ENCODE results near the gene LRRC8E.
"Not testable (repeated sequence)": the region's sequence is repeated elsewhere in the genome, so short reads cannot be mapped to it uniquely, and the experiment has no call there.

Gene LRRC8E

DNA sequence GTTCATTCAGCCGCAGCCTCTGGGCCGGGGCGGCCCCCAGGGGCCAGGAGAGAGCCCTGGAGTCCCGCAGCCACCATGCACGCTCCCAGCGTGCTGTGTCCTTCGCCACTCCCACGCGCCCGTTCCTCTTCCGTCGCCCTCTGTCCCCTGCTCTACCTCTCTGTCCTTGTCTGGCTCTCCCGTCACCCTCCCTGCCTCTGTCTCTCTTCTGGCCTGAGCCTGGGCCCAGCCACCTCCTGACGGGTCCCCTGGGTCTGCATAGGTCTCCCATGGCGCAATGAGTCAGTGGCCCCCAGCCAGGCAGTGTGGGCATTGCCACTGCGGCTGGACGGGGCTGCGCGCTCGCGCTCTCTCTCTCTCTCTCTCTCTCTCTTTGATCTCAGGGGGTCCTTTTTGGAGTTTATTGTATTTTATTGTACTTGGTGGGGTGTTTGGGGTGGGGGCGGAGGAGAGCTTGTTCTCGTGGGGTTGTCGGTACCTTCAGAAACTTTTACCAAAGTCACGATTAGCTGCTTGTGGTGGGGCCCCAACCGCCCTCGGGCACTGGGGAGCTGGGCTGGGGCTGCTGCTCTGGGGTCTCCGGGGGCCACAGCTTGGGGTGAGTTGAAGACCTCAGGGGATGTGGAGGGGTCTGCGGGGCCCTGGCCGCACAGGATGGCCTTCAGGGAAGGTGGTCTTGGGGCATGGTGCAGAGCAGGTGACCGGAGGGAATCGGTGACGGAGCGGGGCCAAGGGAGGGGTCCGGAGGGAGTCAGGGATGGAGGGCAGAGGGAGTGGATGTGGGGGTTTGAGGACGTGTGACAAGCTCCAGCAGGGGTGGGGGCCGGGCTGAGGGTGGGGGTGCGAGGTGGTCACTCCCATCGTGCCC, 24.6 kb downstream of the LRRC8E start:
- no peaks in the 10 kb centered on the region for H3K9me3 ChIP-seq (ENCODE audit: control insufficient read depth, low read length)
- 94 to 97% methylated on average over 15 to 30 of the region's 39 CpGs for WGBS, 2 experiments (ENCODE audit: insufficient coverage in 2 of 2)
- H3K4me1 ChIP-seq (ENCODE audit: control insufficient read depth, insufficient read depth, low read length, poor library complexity, severe bottlenecking): peaks cover 8% of the 10 kb centered on the region
- H3K4me3 ChIP-seq (ENCODE audit: extremely low read depth, insufficient read depth, low read length, poor library complexity, severe bottlenecking): no peak overlapping the region
- no peak overlapping the region for H3K27ac ChIP-seq (ENCODE audit: low read depth, low read length, severe bottlenecking)
- H3K36me3 ChIP-seq (ENCODE audit: control insufficient read depth, insufficient read depth, low read length): peaks cover 37% of the 10 kb centered on the region

DNA sequence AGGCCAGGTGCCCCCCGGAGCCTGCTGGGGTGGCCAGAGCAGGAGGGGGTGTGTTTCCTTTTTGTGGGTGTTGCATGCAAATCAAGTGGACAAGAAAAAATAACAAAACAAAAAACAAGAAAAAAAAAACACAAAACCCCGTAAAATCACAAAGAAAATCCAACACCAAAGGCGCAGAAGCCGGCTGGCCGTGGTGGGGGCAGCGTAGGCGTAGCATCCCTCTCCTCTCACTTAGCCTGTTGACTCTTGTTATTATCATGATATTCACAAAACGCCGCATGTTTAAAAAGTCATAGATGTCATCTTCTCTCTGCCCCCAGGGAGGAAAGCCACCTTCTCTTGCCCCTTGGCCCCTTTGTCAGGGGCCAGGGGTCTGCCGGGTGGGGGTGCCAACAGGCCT, 25.3 kb downstream of the LRRC8E start:
- Histone ChIP-seq H3K4me3 (ENCODE audit: extremely low read depth, insufficient read depth, low read length, poor library complexity, severe bottlenecking) (no peak overlapping the region), H3K9me3 (ENCODE audit: control insufficient read depth, low read length) (no peaks in the 10 kb centered on the region), H3K36me3 (ENCODE audit: control insufficient read depth, insufficient read depth, low read length) (peaks cover 37% of the 10 kb centered on the region), H3K4me1 (ENCODE audit: control insufficient read depth, insufficient read depth, low read length, poor library complexity, severe bottlenecking) (peaks cover 8% of the 10 kb centered on the region), H3K27ac (ENCODE audit: low read depth, low read length, severe bottlenecking) (no peak overlapping the region)
- 96 to 97% methylated on average over 4 to 8 of the region's 10 CpGs for WGBS, 2 experiments (ENCODE audit: insufficient coverage in 2 of 2)

DNA sequence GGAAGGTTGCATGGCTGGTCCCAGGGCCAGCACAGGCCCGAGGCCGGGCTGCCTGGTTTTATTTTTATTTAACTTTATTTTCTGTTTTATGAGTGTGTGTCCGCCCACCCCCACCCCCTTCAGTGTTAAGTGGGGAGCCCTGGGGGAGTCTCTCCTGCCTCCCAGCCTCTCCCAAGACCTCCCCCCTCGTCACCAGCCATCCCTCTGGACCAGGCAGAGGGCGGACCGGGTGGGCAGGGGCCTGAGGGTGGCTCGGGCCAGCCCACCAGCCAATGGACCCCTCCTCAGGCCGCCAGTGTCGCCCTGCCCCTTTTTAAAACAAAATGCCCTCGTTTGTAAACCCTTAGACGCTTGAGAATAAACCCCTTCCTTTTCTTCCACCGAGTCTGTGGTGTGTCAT, 25.8 kb downstream of the LRRC8E start:
- H3K4me3 ChIP-seq (ENCODE audit: extremely low read depth, insufficient read depth, low read length, poor library complexity, severe bottlenecking): no peak overlapping the region
- H3K36me3 ChIP-seq (ENCODE audit: control insufficient read depth, insufficient read depth, low read length): peaks cover 37% of the 10 kb centered on the region
- H3K27ac ChIP-seq (ENCODE audit: low read depth, low read length, severe bottlenecking): no peak overlapping the region
- no peaks in the 10 kb centered on the region for H3K9me3 ChIP-seq (ENCODE audit: control insufficient read depth, low read length)
- 86 to 97% methylated on average over 5 to 7 of the region's 12 CpGs for whole genome bisulfite sequencing, 2 experiments (ENCODE audit: insufficient coverage in 2 of 2)
- peaks cover 8% of the 10 kb centered on the region for H3K4me1 ChIP-seq (ENCODE audit: control insufficient read depth, insufficient read depth, low read length, poor library complexity, severe bottlenecking)

DNA sequence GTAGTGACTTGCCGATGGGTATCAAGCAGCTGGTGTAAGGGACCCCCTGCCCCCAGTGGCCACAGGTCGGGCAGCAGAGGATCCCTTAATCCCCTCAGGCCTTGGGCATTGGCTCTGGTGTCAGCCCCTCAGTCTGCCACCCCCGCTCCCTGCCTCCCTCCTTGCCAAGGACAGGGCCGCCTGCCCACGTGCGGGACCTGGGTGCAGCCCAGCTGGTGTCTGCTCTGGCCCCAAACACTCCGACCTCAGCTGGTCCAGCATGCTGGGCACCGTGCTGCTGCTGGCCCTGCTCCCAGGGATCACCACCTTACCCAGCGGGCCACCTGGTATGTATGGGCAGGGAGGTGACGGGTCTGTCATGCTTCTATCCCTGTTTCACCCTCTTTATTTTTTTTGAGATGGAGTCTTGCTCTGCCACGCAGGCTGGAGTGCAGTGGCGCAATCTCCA, 26.3 kb downstream of the LRRC8E start, which contains the start of gene TGFBR3L:
Gene TGFBR3L (plus strand): TSS at position 233 of the 448 bp plus-strand sequence.
- Histone ChIP-seq H3K36me3 (ENCODE audit: control insufficient read depth, insufficient read depth, low read length) (peaks cover 37% of the 10 kb centered on the region), H3K4me3 (ENCODE audit: extremely low read depth, insufficient read depth, low read length, poor library complexity, severe bottlenecking) (peak within 1 kb of the TSS; percentile 39), H3K9me3 (ENCODE audit: control insufficient read depth, low read length) (no peaks in the 10 kb centered on the region), H3K27ac (ENCODE audit: low read depth, low read length, severe bottlenecking) (no peak within 1 kb of the TSS), H3K4me1 (ENCODE audit: control insufficient read depth, insufficient read depth, low read length, poor library complexity, severe bottlenecking) (peaks cover 8% of the 10 kb centered on the region)
- WGBS, 2 experiments (ENCODE audit: insufficient coverage in 2 of 2): 88 to 98% methylated on average over 8 to 12 of the region's 12 CpGs

DNA sequence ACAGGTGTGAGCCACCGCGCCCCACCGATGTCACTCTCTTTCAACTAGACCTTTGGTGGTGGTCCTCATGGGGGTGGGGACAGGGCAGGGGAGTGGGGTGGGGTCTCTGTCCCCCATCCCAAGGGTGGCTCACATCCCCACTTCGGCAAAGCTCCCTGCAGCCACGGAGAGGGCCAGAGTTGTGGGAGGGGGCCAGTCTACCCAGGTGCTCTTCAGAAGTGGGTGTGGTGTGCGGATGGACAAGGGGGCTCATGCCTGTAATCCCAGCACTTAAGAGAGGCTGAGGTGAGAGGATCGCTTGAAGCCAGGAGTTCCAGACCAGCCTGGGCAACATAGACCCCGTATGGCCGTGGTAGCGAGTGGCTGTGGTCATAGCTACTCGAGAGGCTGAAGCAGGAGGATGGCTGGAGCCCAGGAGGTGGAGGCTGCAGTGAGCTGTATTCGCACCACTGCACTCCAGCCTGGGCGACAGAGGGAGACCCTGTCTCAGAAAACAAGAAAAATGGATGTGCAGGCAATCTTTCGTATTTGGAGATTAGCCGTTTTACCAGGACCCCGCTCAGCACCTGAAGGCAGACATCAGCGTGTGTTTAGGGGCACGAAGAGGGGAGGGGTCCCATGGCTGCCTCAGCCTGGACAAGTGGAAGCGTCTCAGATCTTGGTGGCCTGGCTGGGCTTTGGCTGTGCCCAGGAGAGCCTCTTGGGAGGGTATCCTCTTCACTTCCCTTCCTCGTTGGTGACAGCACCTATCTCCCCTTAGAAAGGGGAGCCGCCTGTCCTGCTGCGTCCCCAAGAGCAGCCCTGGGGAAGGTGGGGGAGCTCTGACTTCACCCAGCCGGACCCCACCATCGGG, 27.2 kb downstream of the LRRC8E start:
- Histone ChIP-seq H3K36me3 (ENCODE audit: control insufficient read depth, insufficient read depth, low read length) (peaks cover 29% of the 10 kb centered on the region), H3K4me3 (ENCODE audit: extremely low read depth, insufficient read depth, low read length, poor library complexity, severe bottlenecking) (peak overlapping the region; percentile 39), H3K4me1 (ENCODE audit: control insufficient read depth, insufficient read depth, low read length, poor library complexity, severe bottlenecking) (peaks cover 8% of the 10 kb centered on the region), H3K27ac (ENCODE audit: low read depth, low read length, severe bottlenecking) (no peak overlapping the region), H3K9me3 (ENCODE audit: control insufficient read depth, low read length) (no peaks in the 10 kb centered on the region)
- WGBS, 2 experiments (ENCODE audit: insufficient coverage in 2 of 2): 75 to 76% methylated on average over 18 to 19 of the region's 24 CpGs

DNA sequence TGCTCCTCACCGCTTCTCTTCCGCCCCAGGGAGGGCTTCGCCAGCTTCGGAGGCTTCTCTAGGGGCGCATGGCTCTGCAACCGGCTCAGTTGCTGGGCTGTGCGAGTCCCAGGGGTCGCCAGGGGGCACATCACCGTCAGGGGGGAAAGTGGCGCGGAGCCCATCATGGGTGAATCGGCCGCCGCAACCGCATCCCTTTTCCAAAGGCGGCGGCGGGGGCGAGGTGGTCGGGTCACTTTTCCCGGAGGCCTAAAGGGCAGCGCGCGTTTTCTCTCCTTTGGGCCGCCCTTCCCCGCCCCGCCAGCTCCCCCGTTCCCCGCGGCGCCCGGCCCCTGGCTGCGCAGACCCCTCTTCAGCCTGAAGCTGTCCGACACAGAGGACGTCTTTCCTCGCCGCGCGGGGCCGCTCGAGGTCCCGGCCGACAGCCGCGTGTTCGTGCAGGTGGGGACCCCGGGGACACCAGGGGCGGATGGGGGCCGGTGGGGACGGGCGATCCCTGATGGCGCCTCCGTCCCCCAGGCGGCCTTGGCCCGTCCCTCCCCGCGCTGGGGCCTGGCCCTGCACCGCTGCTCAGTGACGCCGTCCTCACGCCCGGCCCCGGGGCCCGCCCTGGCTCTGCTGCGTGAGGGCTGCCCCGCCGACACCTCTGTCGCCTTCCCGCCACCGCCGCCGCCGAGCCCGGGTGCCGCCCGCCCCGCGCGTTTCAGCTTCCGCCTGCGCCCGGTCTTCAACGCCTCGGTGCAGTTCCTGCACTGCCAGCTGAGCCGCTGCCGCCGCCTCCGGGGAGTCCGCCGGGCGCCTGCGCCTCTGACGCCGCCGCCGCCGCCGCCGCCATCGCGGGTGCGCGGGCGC, 28.0 kb downstream of the LRRC8E start:
- Histone ChIP-seq H3K4me1 (ENCODE audit: control insufficient read depth, insufficient read depth, low read length, poor library complexity, severe bottlenecking) (peaks cover 9% of the 10 kb centered on the region), H3K36me3 (ENCODE audit: control insufficient read depth, insufficient read depth, low read length) (peaks cover 20% of the 10 kb centered on the region), H3K4me3 (ENCODE audit: extremely low read depth, insufficient read depth, low read length, poor library complexity, severe bottlenecking) (peak overlapping the region; percentile 39), H3K9me3 (ENCODE audit: control insufficient read depth, low read length) (no peaks in the 10 kb centered on the region), H3K27ac (ENCODE audit: low read depth, low read length, severe bottlenecking) (no peak overlapping the region)
- 1 to 2% methylated on average over 69 to 85 of the region's 104 CpGs for WGBS, 2 experiments (ENCODE audit: insufficient coverage in 2 of 2)

DNA sequence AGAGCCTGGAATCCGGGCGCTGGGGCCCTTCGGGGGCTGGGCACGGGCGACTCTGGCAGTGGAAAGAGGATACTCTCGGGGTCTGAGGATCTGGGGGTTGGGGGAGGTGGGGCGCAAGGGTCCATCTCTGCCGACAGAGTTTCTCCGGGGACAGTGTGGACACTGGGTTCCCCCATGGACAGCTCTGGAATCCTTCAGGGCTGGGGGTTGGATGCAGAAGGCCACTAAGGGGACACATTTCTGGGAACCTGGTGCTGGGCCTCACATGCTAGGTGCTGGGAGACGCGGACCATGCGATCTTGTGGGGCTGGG, 28.6 kb downstream of the LRRC8E start:
- peaks cover 18% of the 10 kb centered on the region for H3K36me3 ChIP-seq (ENCODE audit: control insufficient read depth, insufficient read depth, low read length)

DNA sequence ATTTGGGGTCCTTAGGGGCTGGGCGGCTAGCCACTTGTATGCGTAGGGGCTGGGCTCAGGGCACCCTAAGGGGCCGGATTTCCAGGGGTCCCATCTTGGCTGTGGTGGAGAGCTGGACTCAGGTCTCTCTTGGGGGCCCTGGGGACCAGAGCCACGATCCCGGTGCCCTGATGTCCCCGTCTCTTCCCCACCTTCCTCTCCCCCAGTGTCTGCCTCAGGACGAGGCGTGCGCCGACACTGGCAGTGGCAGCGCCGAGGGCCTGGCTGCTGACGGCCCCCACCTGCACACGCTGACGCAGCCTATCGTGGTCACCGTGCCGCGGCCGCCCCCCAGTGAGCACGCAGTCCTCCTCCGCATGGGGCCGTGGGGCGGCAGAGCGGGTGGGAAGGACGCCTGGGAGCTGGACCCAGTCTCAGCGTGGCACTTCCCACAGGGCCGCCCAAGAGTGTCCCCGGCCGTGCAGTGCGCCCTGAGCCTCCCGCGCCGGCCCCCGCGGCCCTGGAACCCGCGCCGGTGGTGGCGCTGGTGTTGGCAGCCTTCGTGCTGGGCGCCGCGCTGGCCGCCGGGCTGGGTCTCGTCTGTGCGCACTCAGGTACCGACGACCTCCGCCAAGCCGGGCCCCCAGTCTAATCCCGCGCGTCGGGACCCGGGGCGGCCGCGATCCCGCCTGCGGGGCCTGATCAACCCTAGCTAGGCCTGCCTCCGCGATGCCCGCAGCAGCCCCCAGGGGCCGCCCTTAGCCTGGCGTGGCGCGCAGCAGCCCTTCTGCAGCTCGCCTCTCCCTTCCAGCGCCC, 29.2 kb downstream of the LRRC8E start:
- Histone ChIP-seq H3K36me3 (ENCODE audit: control insufficient read depth, insufficient read depth, low read length) (peaks cover 21% of the 10 kb centered on the region), H3K4me1 (ENCODE audit: control insufficient read depth, insufficient read depth, low read length, poor library complexity, severe bottlenecking) (peaks cover 15% of the 10 kb centered on the region), H3K9me3 (ENCODE audit: control insufficient read depth, low read length) (no peaks in the 10 kb centered on the region), H3K27ac (ENCODE audit: low read depth, low read length, severe bottlenecking) (no peak overlapping the region), H3K4me3 (ENCODE audit: extremely low read depth, insufficient read depth, low read length, poor library complexity, severe bottlenecking) (peak overlapping the region; percentile 39)
- 3 to 4% methylated on average over 62 to 65 of the region's 71 CpGs for WGBS, 2 experiments (ENCODE audit: insufficient coverage in 2 of 2)

More for the DNA sequence above, 28.6 kb downstream of the LRRC8E start:
- H3K4me1 ChIP-seq (ENCODE audit: control insufficient read depth, insufficient read depth, low read length, poor library complexity, severe bottlenecking): peaks cover 15% of the 10 kb centered on the region
- H3K9me3 ChIP-seq (ENCODE audit: control insufficient read depth, low read length): no peaks in the 10 kb centered on the region
- WGBS, 2 experiments (ENCODE audit: insufficient coverage in 2 of 2): 6 to 12% methylated on average over 10 to 11 of the region's 12 CpGs
- H3K27ac ChIP-seq (ENCODE audit: low read depth, low read length, severe bottlenecking): no peak overlapping the region
- peak overlapping the region; percentile 39 for H3K4me3 ChIP-seq (ENCODE audit: extremely low read depth, insufficient read depth, low read length, poor library complexity, severe bottlenecking)

DNA sequence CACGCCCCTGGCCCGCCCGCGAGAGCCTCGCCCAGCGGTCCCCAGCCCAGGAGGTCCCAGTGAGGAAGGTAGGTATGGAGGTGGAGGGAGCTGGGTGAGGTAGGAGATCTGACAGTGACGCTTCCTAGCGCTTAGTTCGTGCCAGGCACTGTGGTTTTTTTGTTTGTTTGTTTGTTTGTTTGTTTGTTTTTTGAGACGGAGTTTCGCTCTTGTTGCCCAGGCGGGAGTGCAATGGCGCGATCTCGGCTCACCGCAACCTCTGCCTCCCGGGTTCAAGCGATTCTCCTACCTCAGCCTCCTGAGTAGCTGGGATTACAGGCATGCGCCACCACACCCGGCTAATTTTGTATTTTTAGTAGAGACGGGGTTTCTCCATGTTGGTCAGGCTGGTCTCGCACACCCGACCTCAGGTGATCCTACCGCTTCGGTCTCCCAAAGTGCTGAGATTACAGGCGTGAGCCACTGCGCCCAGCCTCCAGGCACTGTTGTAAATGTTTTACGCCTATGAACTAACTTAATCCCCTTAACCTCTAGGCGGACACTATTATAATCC, 29.8 kb downstream of the LRRC8E start:
- WGBS, 2 experiments (ENCODE audit: insufficient coverage in 2 of 2): 64 to 76% methylated on average over 12 of the region's 29 CpGs
- not testable (repeated sequence) for H3K27ac ChIP-seq (ENCODE audit: low read depth, low read length, severe bottlenecking); H3K9me3 ChIP-seq (ENCODE audit: control insufficient read depth, low read length)
- peak overlapping the region; percentile 39 for H3K4me3 ChIP-seq (ENCODE audit: extremely low read depth, insufficient read depth, low read length, poor library complexity, severe bottlenecking)
- peaks cover 15% of the 10 kb centered on the region for H3K4me1 ChIP-seq (ENCODE audit: control insufficient read depth, insufficient read depth, low read length, poor library complexity, severe bottlenecking)
- peaks cover 21% of the 10 kb centered on the region for H3K36me3 ChIP-seq (ENCODE audit: control insufficient read depth, insufficient read depth, low read length)
